Ishikawa (cell line): Measurements from ENCODE around the gene NEGR1.

Experiments used
- CEBPB ChIP-seq: IDR thresholded peaks from 2 replicates; pipeline ENCODE4 v1.6.1; 2012
- CREB1 ChIP-seq: IDR thresholded peaks from 2 replicates; pipeline ENCODE4 v1.6.1; 2012; ENCODE audit warnings: low read depth
- EP300 ChIP-seq: IDR thresholded peaks from 2 replicates; pipeline ENCODE4 v1.6.1; 2012; ENCODE audit warnings: borderline replicate concordance
- FOXM1 ChIP-seq: IDR thresholded peaks from 2 replicates; pipeline ENCODE4 v1.6.1; 2012; ENCODE audit warnings: low read depth, borderline replicate concordance
- MAX ChIP-seq: IDR thresholded peaks from 2 replicates; pipeline ENCODE4 v1.6.1; 2012
- RAD21 ChIP-seq: IDR thresholded peaks from 2 replicates; pipeline ENCODE4 v1.6.1; 2012; ENCODE audit warnings: low read depth
- TAF1 ChIP-seq: IDR thresholded peaks from 2 replicates; pipeline ENCODE4 v1.6.1; 2012; ENCODE audit warnings: low read depth, mild to moderate bottlenecking
- TF ChIP-seq, protein P1 (sequence below): IDR thresholded peaks from 2 replicates; pipeline ENCODE4 v1.6.1; 2012; ENCODE audit warnings: low read depth, mild to moderate bottlenecking

DNA sequence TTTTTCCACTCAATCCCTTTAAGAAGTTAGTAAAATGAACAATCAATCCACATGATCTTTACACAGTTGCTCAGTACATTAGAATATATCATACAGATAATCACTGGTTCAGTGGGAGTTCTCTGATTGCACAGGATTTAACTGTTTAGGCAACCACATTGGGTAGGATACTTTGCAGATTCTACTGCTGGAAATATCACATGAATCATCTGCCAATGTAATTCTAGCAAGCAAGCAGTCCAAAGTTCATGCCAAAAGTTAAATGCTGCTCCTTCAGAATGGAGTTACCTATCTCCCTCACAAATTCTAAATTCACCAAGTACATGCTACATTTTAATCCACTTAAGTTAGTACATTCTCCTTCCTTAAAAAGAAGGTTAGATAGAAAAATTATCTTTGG lies 52.4 kb downstream of the NEGR1 start:
- TF ChIP-seq, protein P1, sequence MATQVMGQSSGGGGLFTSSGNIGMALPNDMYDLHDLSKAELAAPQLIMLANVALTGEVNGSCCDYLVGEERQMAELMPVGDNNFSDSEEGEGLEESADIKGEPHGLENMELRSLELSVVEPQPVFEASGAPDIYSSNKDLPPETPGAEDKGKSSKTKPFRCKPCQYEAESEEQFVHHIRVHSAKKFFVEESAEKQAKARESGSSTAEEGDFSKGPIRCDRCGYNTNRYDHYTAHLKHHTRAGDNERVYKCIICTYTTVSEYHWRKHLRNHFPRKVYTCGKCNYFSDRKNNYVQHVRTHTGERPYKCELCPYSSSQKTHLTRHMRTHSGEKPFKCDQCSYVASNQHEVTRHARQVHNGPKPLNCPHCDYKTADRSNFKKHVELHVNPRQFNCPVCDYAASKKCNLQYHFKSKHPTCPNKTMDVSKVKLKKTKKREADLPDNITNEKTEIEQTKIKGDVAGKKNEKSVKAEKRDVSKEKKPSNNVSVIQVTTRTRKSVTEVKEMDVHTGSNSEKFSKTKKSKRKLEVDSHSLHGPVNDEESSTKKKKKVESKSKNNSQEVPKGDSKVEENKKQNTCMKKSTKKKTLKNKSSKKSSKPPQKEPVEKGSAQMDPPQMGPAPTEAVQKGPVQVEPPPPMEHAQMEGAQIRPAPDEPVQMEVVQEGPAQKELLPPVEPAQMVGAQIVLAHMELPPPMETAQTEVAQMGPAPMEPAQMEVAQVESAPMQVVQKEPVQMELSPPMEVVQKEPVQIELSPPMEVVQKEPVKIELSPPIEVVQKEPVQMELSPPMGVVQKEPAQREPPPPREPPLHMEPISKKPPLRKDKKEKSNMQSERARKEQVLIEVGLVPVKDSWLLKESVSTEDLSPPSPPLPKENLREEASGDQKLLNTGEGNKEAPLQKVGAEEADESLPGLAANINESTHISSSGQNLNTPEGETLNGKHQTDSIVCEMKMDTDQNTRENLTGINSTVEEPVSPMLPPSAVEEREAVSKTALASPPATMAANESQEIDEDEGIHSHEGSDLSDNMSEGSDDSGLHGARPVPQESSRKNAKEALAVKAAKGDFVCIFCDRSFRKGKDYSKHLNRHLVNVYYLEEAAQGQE = no peak
- no peak for TF ChIP-seq MAX
- no peak for TF ChIP-seq TAF1
- TF ChIP-seq EP300 = no peak
- no peak for TF ChIP-seq CREB1
- no peak for TF ChIP-seq RAD21
- no peak for TF ChIP-seq FOXM1
- TF ChIP-seq CEBPB = no peak
